Uterus (tissue), 4 donors: ENCODE data around the gene SURF2. TPM values are rescaled to one million over a fixed set of nuclear protein-coding genes. Genes with fewer than 3 reads are reported as not detected.
"Not testable (repeated sequence)": the region's sequence is repeated elsewhere in the genome, so short reads cannot be mapped to it uniquely, and the experiment has no call there.

Experiments
- DNase-seq, 2 donors: peaks; one replicate each; pipeline ENCODE4 v3.0.0-alpha.2; 2019 to 2020
- H3K27ac ChIP-seq, 2 donors: fragments of 200-600 bp; sonication (generic); 1 replicate in 1 of 2; 2 replicates in 1 of 2; pipeline ENCODE4 v1.5.1; 2016 to 2018
- H3K27me3 ChIP-seq, 2 donors: fragments of 200-600 bp; sonication (generic); one replicate each; pipeline ENCODE4 v1.5.1; 2018 to 2019; ENCODE audit warnings: control low read depth in 1 of 2
- H3K36me3 ChIP-seq, 2 donors: fragments of 200-600 bp; sonication (generic); one replicate each; pipeline ENCODE4 v1.5.1; 2019; ENCODE audit warnings: control low read depth in 1 of 2
- H3K4me1 ChIP-seq, 2 donors: fragments of 200-600 bp; sonication (generic); one replicate each; pipeline ENCODE4 v1.5.1; 2018 to 2019; ENCODE audit warnings: control low read depth in 1 of 2
- H3K4me3 ChIP-seq, 2 donors: fragments of 200-600 bp; sonication (generic); 1 replicate in 1 of 2; 2 replicates in 1 of 2; pipeline ENCODE4 v1.5.1; 2018 to 2019; ENCODE audit warnings: mild to moderate bottlenecking in 1 of 2
- H3K9me3 ChIP-seq, 2 donors: fragments of 200-600 bp; sonication (generic); one replicate each; pipeline ENCODE4 v1.5.1; 2019; ENCODE audit warnings: control low read depth in 1 of 2
- CTCF ChIP-seq, 4 experiments: fragments of 200-600 bp in 2 of 4; fragments of 450-650 bp in 2 of 4; sonication (generic) in 2 of 4; IDR thresholded peaks; one replicate each; pipeline ENCODE4 v1.5.1; 2016 to 2019; ENCODE audit warnings: antibody characterized with exemption in 4 of 4, mild to moderate bottlenecking in 2 of 4, moderate library complexity in 1 of 4
- POLR2A ChIP-seq, 2 donors: fragments of 450-650 bp; IDR thresholded peaks; one replicate each; pipeline ENCODE4 v1.6.1; 2016; ENCODE audit warnings: antibody characterized with exemption in 2 of 2, mild to moderate bottlenecking in 1 of 2, moderate library complexity in 1 of 2
- intact Hi-C: fragments of 100-400 bp; cut with DNase I; formaldehyde crosslinking; loops from one replicate; pipeline ENCODE4 v1.15.1; 2023; ENCODE audit warnings: low total_unique reads
- total RNA-seq, 4 donors: library from RNA; depleted of rRNA in 3 of 4; stranded (reverse); fragments of >200 nt in 3 of 4; gene quantifications; one replicate each; pipeline versions ENCODE4 v1.1.0 to v1.2.4, GENCODE V29; 2014 to 2023
- donor health status: DM: yes; HTN: yes; CAD: no.

Gene SURF2
- 10 to 100 TPM in 1 of 4 donors, 1 to 10 TPM in 1, under 1 TPM in 1, not detected in 1; 0.51 to 15.3 (median 5.9) TPM for total RNA-seq

GRCh38 chr9:133356391-133357091 lies at the start of gene SURF2, which contains the start of gene SURF1:
Gene SURF2, plus strand, starts transcription at chr9:133356550. Its CDS starts 43 bp downstream, at chr9:133356593.
Gene SURF1, minus strand, starts transcription at chr9:133356487. Its CDS starts 34 bp downstream, at chr9:133356453.
- H3K36me3 ChIP-seq = no peaks in the 10 kb centered on the region

GRCh38 chr9:133307301-133307700 lies 49.0 kb upstream of the SURF2 start:
- Histone ChIP-seq H3K9me3 (no peaks in the 10 kb centered on the region), H3K4me3 (no peak overlapping the region), H3K27me3 (no peaks in the 10 kb centered on the region), H3K27ac (no peak overlapping the region), H3K4me1 (no peaks in the 10 kb centered on the region), H3K36me3 (no peaks in the 10 kb centered on the region)
- no peak for TF ChIP-seq POLR2A (IDR thresholded peaks at IDR 0.05)
- intact Hi-C loops = no loop called here
- DNase-seq = no peak

More at GRCh38 chr9:133356391-133357091, at the start of gene SURF2, which contains the start of gene SURF1:
- TF ChIP-seq POLR2A (IDR thresholded peaks at IDR 0.05) (peak; percentile 48 to 49), CTCF (IDR thresholded peaks at IDR 0.05) (no peak)
- intact Hi-C loops = no loop called here
- Histone ChIP-seq H3K4me1 (peaks cover 0 to 13% of the 10 kb centered on the region in 2 donors), H3K27me3 (no peaks in the 10 kb centered on the region), H3K27ac (peak within 1 kb of the TSS; percentile 67 to 68), H3K9me3 (no peaks in the 10 kb centered on the region), H3K4me3 (peak within 1 kb of the TSS; percentile 60 to 83)
- DNase-seq = peak; percentile 79 to 88

- H3K4me3 ChIP-seq = no peak overlapping the region
- no peak for DNase-seq
Observed at GRCh38 chr9:133309608-133310007, 46.7 kb upstream of the SURF2 start.

GRCh38 chr9:133315997-133316396 lies 40.4 kb upstream of the SURF2 start:
- Histone ChIP-seq H3K4me1 (no peaks in the 10 kb centered on the region), H3K4me3 (no peak overlapping the region), H3K27ac (no peak overlapping the region), H3K27me3 (no peaks in the 10 kb centered on the region), H3K9me3 (no peaks in the 10 kb centered on the region), H3K36me3 (no peaks in the 10 kb centered on the region)
- no peak for DNase-seq
- no peak for TF ChIP-seq POLR2A (IDR thresholded peaks at IDR 0.05)
- TF ChIP-seq CTCF (IDR thresholded peaks at IDR 0.05) = no peak
- intact Hi-C loops = no loop called here

More at GRCh38 chr9:133309608-133310007, 46.7 kb upstream of the SURF2 start:
- no peaks in the 10 kb centered on the region for H3K4me1 ChIP-seq
- no peak for TF ChIP-seq POLR2A (IDR thresholded peaks at IDR 0.05)
- TF ChIP-seq CTCF (IDR thresholded peaks at IDR 0.05) = no peak
- H3K36me3 ChIP-seq = no peaks in the 10 kb centered on the region
- no peaks in the 10 kb centered on the region for H3K27me3 ChIP-seq
- no peaks in the 10 kb centered on the region for H3K9me3 ChIP-seq
- intact Hi-C loops = no loop called here
- no peak overlapping the region for H3K27ac ChIP-seq

- H3K36me3 ChIP-seq, H3K4me1 ChIP-seq, intact Hi-C loops, H3K4me3 ChIP-seq, H3K27ac ChIP-seq, H3K27me3 ChIP-seq, H3K9me3 ChIP-seq, DNase-seq: not testable (repeated sequence)
Observed at GRCh38 chr9:133317551-133317950, 38.8 kb upstream of the SURF2 start.

- Histone ChIP-seq H3K27me3 (no peaks in the 10 kb centered on the region), H3K36me3 (no peaks in the 10 kb centered on the region), H3K4me1 (no peaks in the 10 kb centered on the region), H3K9me3 (no peaks in the 10 kb centered on the region), H3K4me3 (no peak overlapping the region), H3K27ac (no peak overlapping the region)
- intact Hi-C loops = no loop called here
- TF ChIP-seq POLR2A (IDR thresholded peaks at IDR 0.05) = no peak
- TF ChIP-seq CTCF (IDR thresholded peaks at IDR 0.05) = no peak
- DNase-seq = no peak
Observed at GRCh38 chr9:133320421-133320881, 35.9 kb upstream of the SURF2 start.
